Kidney glomerular epithelial cell (primary cell): ENCODE results near the gene TAS2R14.

Experiments used
- DNase-seq: peaks from one replicate; lab custom pipeline; 2025; lab: John Stamatoyannopoulos, UW

TAS2R14 gene

GRCh38 chr12:10939163-10939562, at the start of gene TAS2R14:
TAS2R14 (minus strand) TSS chr12:10939263; CDS start chr12:10939207, 56 bp downstream.
- no peak for DNase-seq

- DNase-seq, result no peak
These were observed 47.7 kb upstream of the TAS2R14 start, which contains the start of gene TAS2R50 for GRCh38 chr12:10986812-10987211. TAS2R50 (minus strand) TSS chr12:10986912; CDS start chr12:10986860, 52 bp downstream.

GRCh38 chr12:10982244-10982643, 43.2 kb upstream of the TAS2R14 start:
- no peak for DNase-seq

- DNase-seq, result no peak
These were observed 35.9 kb upstream of the TAS2R14 start for GRCh38 chr12:10974965-10975364.

- DNase-seq, result no peak
These were observed 29.8 kb upstream of the TAS2R14 start for GRCh38 chr12:10968765-10969456.

GRCh38 chr12:10967409-10967808, 28.3 kb upstream of the TAS2R14 start:
- DNase-seq, result peak; percentile 4

GRCh38 chr12:10966314-10966713, 27.3 kb upstream of the TAS2R14 start:
- DNase-seq, result no peak

- DNase-seq, result no peak
These were observed 26.4 kb upstream of the TAS2R14 start for GRCh38 chr12:10965476-10965875.

GRCh38 chr12:10960211-10960610, 21.1 kb upstream of the TAS2R14 start:
- no peak for DNase-seq

- no peak for DNase-seq
These were observed 20.7 kb upstream of the TAS2R14 start for GRCh38 chr12:10959804-10960203.

GRCh38 chr12:10957741-10958140, 18.7 kb upstream of the TAS2R14 start:
- no peak for DNase-seq

- DNase-seq, result no peak
These were observed 17.0 kb upstream of the TAS2R14 start for GRCh38 chr12:10956085-10956484.

- DNase-seq, result no peak
These were observed 13.6 kb upstream of the TAS2R14 start for GRCh38 chr12:10952645-10953044.

- DNase-seq, result no peak
These were observed 4.1 kb upstream of the TAS2R14 start for GRCh38 chr12:10943167-10943566.

- peak; percentile 87 for DNase-seq
These were observed 3.0 kb upstream of the TAS2R14 start for GRCh38 chr12:10941916-10942607.

- no peak for DNase-seq
These were observed 2.3 kb upstream of the TAS2R14 start for GRCh38 chr12:10941369-10941768.

- peak; percentile 92 for DNase-seq
These were observed 1.3 kb upstream of the TAS2R14 start for GRCh38 chr12:10940389-10940788.

GRCh38 chr12:10936506-10936905, 2.6 kb downstream of the TAS2R14 start:
- no peak for DNase-seq

GRCh38 chr12:10928746-10929286, 10.2 kb downstream of the TAS2R14 start, which contains the start of gene PRH2:
PRH2 (plus strand) TSS chr12:10929236; CDS start chr12:10929274, 38 bp downstream.
- DNase-seq, result no peak

- DNase-seq, result no peak
These were observed 12.8 kb downstream of the TAS2R14 start for GRCh38 chr12:10926269-10926668.

- no peak for DNase-seq
These were observed 19.3 kb downstream of the TAS2R14 start for GRCh38 chr12:10919809-10920208.

- no peak for DNase-seq
These were observed 28.7 kb downstream of the TAS2R14 start for GRCh38 chr12:10910380-10910779.

GRCh38 chr12:10909462-10909861, 29.6 kb downstream of the TAS2R14 start, which contains the start of gene TAS2R13:
TAS2R13 (minus strand) TSS chr12:10909562; CDS start chr12:10909298, 264 bp downstream.
- DNase-seq, result no peak
